ENCODE measurements around the gene METTL21A. TPM values are rescaled to one million over a fixed set of nuclear protein-coding genes. Genes with fewer than 3 reads are reported as not detected.
A peak's percentile ranks its signal among the peaks of the same experiment; 100 is the strongest.
"Not testable (repeated sequence)": the region's sequence is repeated elsewhere in the genome, so short reads cannot be mapped to it uniquely, and the experiment has no call there.

The METTL21A gene
- 10 to 100 TPM in 7 of 8 experiments, 1 to 10 TPM in 1; 9.2 to 25.2 (median 15.7) TPM for total RNA-seq

GRCh38 chr2:207625014-207625907 is at the start of gene METTL21A:
METTL21A (minus strand) TSS chr2:207625394; CDS start chr2:207624375, 1,019 bp downstream.
- Histone ChIP-seq H3K27ac (peak within 1 kb of the TSS; percentile 67 to 81), H3K4me1 (replicated peaks in 1 of 2) (peaks cover 5 to 7% of the 10 kb centered on the region in 2 donors), H3K4me3 (peak within 1 kb of the TSS; percentile 72 to 88 (median 81))
- in situ Hi-C loops (cut with MboI; ENCODE audit: low pct_unique_long_range_greater_than_20kb in 2 of 9, low sequenced_read_pairs in 9 of 9, unreplicated experiment in 9 of 9): loop anchor here in 1 of 9 experiments (25.0 kb wide), 1 partner anchor 437 kb away; no protein-coding TSS in a partner anchor
- WGBS, 10 experiments: 0% methylated on average over 2 to 11 of the region's 92 CpGs; no CpG with 5 or more reads in 6 of the 10 experiments
- ATAC-seq (replicated peaks in 6 of 8): peak; percentile 76 to 87 (median 83)

GRCh38 chr2:207674826-207675225 is 49.6 kb upstream of the METTL21A start:
- 20 to 88% (median 60%) methylated on average over 1 to 2 of the region's 2 CpGs; no CpG with 5 or more reads in 1 of the 10 experiments for WGBS, 10 experiments
- ATAC-seq (replicated peaks in 6 of 8): no peak
- H3K27ac ChIP-seq: no peak overlapping the region
- H3K4me1 ChIP-seq (replicated peaks in 1 of 2): no peaks in the 10 kb centered on the region
- in situ Hi-C loops (cut with MboI; ENCODE audit: low pct_unique_long_range_greater_than_20kb in 2 of 9, low sequenced_read_pairs in 9 of 9, unreplicated experiment in 9 of 9): no loop called here
- H3K4me3 ChIP-seq: no peak overlapping the region

GRCh38 chr2:207674266-207674774 is 49.1 kb upstream of the METTL21A start:
- in situ Hi-C loops (cut with MboI; ENCODE audit: low pct_unique_long_range_greater_than_20kb in 2 of 9, low sequenced_read_pairs in 9 of 9, unreplicated experiment in 9 of 9): no loop called here
- H3K27ac ChIP-seq: no peak overlapping the region
- no peak overlapping the region for H3K4me3 ChIP-seq
- ATAC-seq (replicated peaks in 6 of 8): no peak
- no peaks in the 10 kb centered on the region for H3K4me1 ChIP-seq (replicated peaks in 1 of 2)

- in situ Hi-C loops (cut with MboI; ENCODE audit: low pct_unique_long_range_greater_than_20kb in 2 of 9, low sequenced_read_pairs in 9 of 9, unreplicated experiment in 9 of 9): no loop called here
These were observed 48.2 kb upstream of the METTL21A start for GRCh38 chr2:207673431-207673830.

GRCh38 chr2:207670887-207671286 is 45.7 kb upstream of the METTL21A start:
- no peak for ATAC-seq (replicated peaks in 6 of 8)
- Histone ChIP-seq H3K27ac (no peak overlapping the region), H3K4me3 (no peak overlapping the region), H3K4me1 (replicated peaks in 1 of 2) (no peaks in the 10 kb centered on the region)
- 20 to 100% (median 62%) methylated on average over 1 to 5 of the region's 6 CpGs; no CpG with 5 or more reads in 1 of the 10 experiments for WGBS, 10 experiments
- in situ Hi-C loops (cut with MboI; ENCODE audit: low pct_unique_long_range_greater_than_20kb in 2 of 9, low sequenced_read_pairs in 9 of 9, unreplicated experiment in 9 of 9): no loop called here

More at GRCh38 chr2:207673431-207673830, 48.2 kb upstream of the METTL21A start:
- WGBS, 10 experiments: 49 to 100% (median 83%) methylated on average over 1 to 2 of the region's 2 CpGs; no CpG with 5 or more reads in 1 of the 10 experiments
- H3K4me3 ChIP-seq: no peak overlapping the region
- ATAC-seq (replicated peaks in 6 of 8): no peak
- no peaks in the 10 kb centered on the region for H3K4me1 ChIP-seq (replicated peaks in 1 of 2)
- no peak overlapping the region for H3K27ac ChIP-seq

- WGBS, 10 experiments: 12 to 88% (median 75%) methylated on average over 1 to 4 of the region's 5 CpGs
- no peaks in the 10 kb centered on the region for H3K4me1 ChIP-seq (replicated peaks in 1 of 2)
- ATAC-seq (replicated peaks in 6 of 8): peak in 1 of 8 experiments; percentile 71
- H3K27ac ChIP-seq: no peak overlapping the region
- in situ Hi-C loops (cut with MboI; ENCODE audit: low pct_unique_long_range_greater_than_20kb in 2 of 9, low sequenced_read_pairs in 9 of 9, unreplicated experiment in 9 of 9): no loop called here
- no peak overlapping the region for H3K4me3 ChIP-seq
These were observed 38.8 kb upstream of the METTL21A start for GRCh38 chr2:207663870-207664545.

GRCh38 chr2:207662203-207662602 is 37.0 kb upstream of the METTL21A start:
- in situ Hi-C loops (cut with MboI; ENCODE audit: low pct_unique_long_range_greater_than_20kb in 2 of 9, low sequenced_read_pairs in 9 of 9, unreplicated experiment in 9 of 9): no loop called here
- ATAC-seq (replicated peaks in 6 of 8): no peak
- H3K4me1 ChIP-seq (replicated peaks in 1 of 2): no peaks in the 10 kb centered on the region
- no peak overlapping the region for H3K27ac ChIP-seq
- H3K4me3 ChIP-seq: no peak overlapping the region
- 83 to 86% methylated on average over 1 to 2 of the region's 2 CpGs; no CpG with 5 or more reads in 8 of the 10 experiments for WGBS, 10 experiments

GRCh38 chr2:207660994-207661393 is 35.8 kb upstream of the METTL21A start:
- peak in 1 of 8 experiments; percentile 26 for ATAC-seq (replicated peaks in 6 of 8)
- WGBS, 10 experiments: 40 to 75% (median 71%) methylated on average over 1 to 4 of the region's 7 CpGs; no CpG with 5 or more reads in 6 of the 10 experiments
- Histone ChIP-seq H3K4me3 (no peak overlapping the region), H3K27ac (no peak overlapping the region), H3K4me1 (replicated peaks in 1 of 2) (no peaks in the 10 kb centered on the region)
- in situ Hi-C loops (cut with MboI; ENCODE audit: low pct_unique_long_range_greater_than_20kb in 2 of 9, low sequenced_read_pairs in 9 of 9, unreplicated experiment in 9 of 9): no loop called here

GRCh38 chr2:207658156-207658555 is 33.0 kb upstream of the METTL21A start:
- no peak overlapping the region for H3K4me3 ChIP-seq
- H3K4me1 ChIP-seq (replicated peaks in 1 of 2): no peaks in the 10 kb centered on the region
- no peak for ATAC-seq (replicated peaks in 6 of 8)
- H3K27ac ChIP-seq: no peak overlapping the region
- WGBS, 10 experiments: 0 to 100% (median 80%) methylated on average over 1 to 4 of the region's 4 CpGs; no CpG with 5 or more reads in 1 of the 10 experiments
- in situ Hi-C loops (cut with MboI; ENCODE audit: low pct_unique_long_range_greater_than_20kb in 2 of 9, low sequenced_read_pairs in 9 of 9, unreplicated experiment in 9 of 9): no loop called here

GRCh38 chr2:207655000-207655399 is 29.8 kb upstream of the METTL21A start:
- 17 to 63% (median 46%) methylated on average over 1 to 4 of the region's 4 CpGs; no CpG with 5 or more reads in 2 of the 10 experiments for WGBS, 10 experiments
- no peak overlapping the region for H3K27ac ChIP-seq
- H3K4me1 ChIP-seq (replicated peaks in 1 of 2): no peaks in the 10 kb centered on the region
- no peak overlapping the region for H3K4me3 ChIP-seq
- in situ Hi-C loops (cut with MboI; ENCODE audit: low pct_unique_long_range_greater_than_20kb in 2 of 9, low sequenced_read_pairs in 9 of 9, unreplicated experiment in 9 of 9): no loop called here
- no peak for ATAC-seq (replicated peaks in 6 of 8)

- H3K27ac ChIP-seq; ATAC-seq (replicated peaks in 6 of 8); H3K4me1 ChIP-seq (replicated peaks in 1 of 2); H3K4me3 ChIP-seq: not testable (repeated sequence)
- 40 to 100% (median 89%) methylated on average over 1 to 7 of the region's 7 CpGs for WGBS, 10 experiments
- in situ Hi-C loops (cut with MboI; ENCODE audit: low pct_unique_long_range_greater_than_20kb in 2 of 9, low sequenced_read_pairs in 9 of 9, unreplicated experiment in 9 of 9): loop anchor here in 1 of 9 experiments (25.0 kb wide), 1 partner anchor 416 kb away; no protein-coding TSS in a partner anchor
These were observed 21.4 kb upstream of the METTL21A start for GRCh38 chr2:207646582-207646981.

GRCh38 chr2:207643892-207644291 is 18.7 kb upstream of the METTL21A start:
- H3K27ac ChIP-seq: no peak overlapping the region
- WGBS, 10 experiments: 25 to 100% (median 94%) methylated on average over 1 of the region's 1 CpG
- ATAC-seq (replicated peaks in 6 of 8): no peak
- no peaks in the 10 kb centered on the region for H3K4me1 ChIP-seq (replicated peaks in 1 of 2)
- H3K4me3 ChIP-seq: no peak overlapping the region
- in situ Hi-C loops (cut with MboI; ENCODE audit: low pct_unique_long_range_greater_than_20kb in 2 of 9, low sequenced_read_pairs in 9 of 9, unreplicated experiment in 9 of 9): loop anchor here in 1 of 9 experiments (25.0 kb wide), 1 partner anchor 418 kb away; no protein-coding TSS in a partner anchor

GRCh38 chr2:207640661-207641060 is 15.5 kb upstream of the METTL21A start:
- ATAC-seq (replicated peaks in 6 of 8): no peak
- Histone ChIP-seq H3K4me1 (replicated peaks in 1 of 2) (no peaks in the 10 kb centered on the region), H3K4me3 (no peak overlapping the region), H3K27ac (no peak overlapping the region)
- in situ Hi-C loops (cut with MboI; ENCODE audit: low pct_unique_long_range_greater_than_20kb in 2 of 9, low sequenced_read_pairs in 9 of 9, unreplicated experiment in 9 of 9): loop anchor here in 1 of 9 experiments (25.0 kb wide), 1 partner anchor 422 kb away; no protein-coding TSS in a partner anchor
- 0 to 100% (median 40%) methylated on average over 1 of the region's 1 CpG; no CpG with 5 or more reads in 5 of the 10 experiments for whole genome bisulfite sequencing, 10 experiments
